Loucy (cell line): ENCODE data around the gene C11orf42.

ENCODE experiments used
- H2AFZ ChIP-seq: fragments of 200-600 bp; sonication (generic); 2 replicates; pipeline ENCODE4 v1.6.0; 2016; ENCODE audit warnings: antibody characterized with exemption, mild to moderate bottlenecking, low read length, moderate library complexity
- H3F3A ChIP-seq: fragments of 200-600 bp; 2 replicates; pipeline ENCODE4 v1.6.0; 2016; ENCODE audit warnings: antibody characterized with exemption, low read depth, mild to moderate bottlenecking
- H3K27me3 ChIP-seq: fragments of 200-600 bp; sonication (generic); 2 replicates; pipeline ENCODE4 v1.6.1; 2014; ENCODE audit warnings: low read length, mild to moderate bottlenecking; ENCODE audit not compliant: insufficient read depth, poor library complexity, severe bottlenecking
- H3K36me3 ChIP-seq: fragments of 200-600 bp; sonication (generic); 2 replicates; pipeline ENCODE4 v1.6.1; 2016; ENCODE audit warnings: low read length; ENCODE audit not compliant: insufficient read depth
- H3K4me1 ChIP-seq: fragments of 200-600 bp; sonication (generic); 2 replicates; pipeline ENCODE4 v1.5.1; 2014; ENCODE audit warnings: low read length, mild to moderate bottlenecking; ENCODE audit not compliant: insufficient read depth, poor library complexity, severe bottlenecking
- H3K4me2 ChIP-seq: fragments of 200-600 bp; sonication (generic); 2 replicates; pipeline ENCODE4 v1.6.0; 2014; ENCODE audit warnings: antibody characterized with exemption, low read length, low read depth, mild to moderate bottlenecking; ENCODE audit not compliant: poor library complexity, severe bottlenecking
- H3K4me3 ChIP-seq: fragments of 200-600 bp; sonication (generic); 2 replicates; pipeline ENCODE4 v1.5.1; 2014; ENCODE audit warnings: low read length, mild to moderate bottlenecking, mixed read lengths; ENCODE audit not compliant: poor library complexity, severe bottlenecking
- H3K79me2 ChIP-seq: fragments of 200-600 bp; sonication (generic); 2 replicates; pipeline ENCODE4 v1.6.1; 2014; ENCODE audit warnings: low read length; ENCODE audit not compliant: insufficient read depth
- H3K9ac ChIP-seq: fragments of 200-600 bp; sonication (generic); 2 replicates; pipeline ENCODE4 v1.6.0; 2014; ENCODE audit warnings: mild to moderate bottlenecking, low read depth, low read length, moderate library complexity; ENCODE audit not compliant: poor library complexity, severe bottlenecking
- H3K9me2 ChIP-seq: fragments of 200-600 bp; sonication (generic); replicated peaks from 2 replicates; pipeline ENCODE4 v1.6.1; 2016; ENCODE audit warnings: low read depth, low read length, mixed read lengths
- H3K9me3 ChIP-seq: fragments of 200-600 bp; sonication (generic); 2 replicates; pipeline ENCODE4 v1.6.1; 2014; ENCODE audit warnings: mild to moderate bottlenecking, antibody characterized with exemption, low read length, low read depth; ENCODE audit not compliant: insufficient read depth
- H4K20me1 ChIP-seq: fragments of 200-600 bp; sonication (generic); 2 replicates; pipeline ENCODE4 v1.6.0; 2014; ENCODE audit warnings: antibody characterized with exemption, low read length, mild to moderate bottlenecking; ENCODE audit not compliant: insufficient read depth, poor library complexity, severe bottlenecking
- EZH2phosphoT487 ChIP-seq: fragments of 200-600 bp; IDR thresholded peaks from 2 replicates; pipeline ENCODE4 v1.6.1; 2018; ENCODE audit warnings: antibody characterized with exemption, mild to moderate bottlenecking, moderate library complexity, borderline replicate concordance
- TF ChIP-seq, protein P1 (sequence below): fragments of 200-600 bp; sonication (generic); conservative IDR thresholded peaks from 2 replicates; pipeline ENCODE4 v1.5.1; 2014; ENCODE audit warnings: mild to moderate bottlenecking, antibody characterized with exemption, low read length

The C11orf42 gene

DNA sequence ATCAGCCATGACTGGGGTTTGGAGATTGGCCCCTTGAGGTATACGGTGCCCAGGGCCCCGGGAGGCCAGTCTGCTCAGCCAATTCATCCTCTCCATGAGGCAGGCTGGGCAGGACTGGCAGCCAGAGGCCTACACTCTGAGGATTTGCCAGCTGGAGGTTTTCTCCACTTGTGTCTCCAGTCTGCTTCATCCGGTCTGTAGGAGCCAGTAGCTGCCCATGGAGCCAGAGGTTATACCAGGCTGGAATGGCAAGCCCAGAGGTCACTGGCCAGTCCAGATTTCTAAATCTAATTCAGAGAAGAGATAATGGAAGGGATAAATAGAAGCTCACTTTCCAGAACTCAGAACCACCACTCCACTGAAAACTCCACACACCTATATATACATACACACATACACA, 19.1 kb downstream of the C11orf42 start:
- Histone ChIP-seq H3K79me2 (peaks cover 29% of the 10 kb centered on the region), H3K4me1 (peaks cover 23% of the 10 kb centered on the region), H3K4me2 (no peak overlapping the region), H3K9me2 (no peaks in the 10 kb centered on the region), H3K9me3 (no peaks in the 10 kb centered on the region), H3K9ac (no peak overlapping the region), H4K20me1 (no peaks in the 10 kb centered on the region), H2AFZ (no peak overlapping the region), H3F3A (no peaks in the 10 kb centered on the region), H3K27me3 (no peaks in the 10 kb centered on the region), H3K4me3 (no peak overlapping the region), H3K36me3 (peaks cover 42% of the 10 kb centered on the region)
- no peak for TF ChIP-seq EZH2phosphoT487
- TF ChIP-seq, protein P1, sequence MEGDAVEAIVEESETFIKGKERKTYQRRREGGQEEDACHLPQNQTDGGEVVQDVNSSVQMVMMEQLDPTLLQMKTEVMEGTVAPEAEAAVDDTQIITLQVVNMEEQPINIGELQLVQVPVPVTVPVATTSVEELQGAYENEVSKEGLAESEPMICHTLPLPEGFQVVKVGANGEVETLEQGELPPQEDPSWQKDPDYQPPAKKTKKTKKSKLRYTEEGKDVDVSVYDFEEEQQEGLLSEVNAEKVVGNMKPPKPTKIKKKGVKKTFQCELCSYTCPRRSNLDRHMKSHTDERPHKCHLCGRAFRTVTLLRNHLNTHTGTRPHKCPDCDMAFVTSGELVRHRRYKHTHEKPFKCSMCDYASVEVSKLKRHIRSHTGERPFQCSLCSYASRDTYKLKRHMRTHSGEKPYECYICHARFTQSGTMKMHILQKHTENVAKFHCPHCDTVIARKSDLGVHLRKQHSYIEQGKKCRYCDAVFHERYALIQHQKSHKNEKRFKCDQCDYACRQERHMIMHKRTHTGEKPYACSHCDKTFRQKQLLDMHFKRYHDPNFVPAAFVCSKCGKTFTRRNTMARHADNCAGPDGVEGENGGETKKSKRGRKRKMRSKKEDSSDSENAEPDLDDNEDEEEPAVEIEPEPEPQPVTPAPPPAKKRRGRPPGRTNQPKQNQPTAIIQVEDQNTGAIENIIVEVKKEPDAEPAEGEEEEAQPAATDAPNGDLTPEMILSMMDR = no peak

- peaks cover 5% of the 10 kb centered on the region for H4K20me1 ChIP-seq
- no peaks in the 10 kb centered on the region for H3K27me3 ChIP-seq
- TF ChIP-seq, protein P1 = no peak
- TF ChIP-seq EZH2phosphoT487 = no peak
- H3K36me3 ChIP-seq = peaks cover 36% of the 10 kb centered on the region
- H3K9me3 ChIP-seq = no peaks in the 10 kb centered on the region
- H3F3A ChIP-seq = no peaks in the 10 kb centered on the region
- no peak overlapping the region for H2AFZ ChIP-seq
- peaks cover 35% of the 10 kb centered on the region for H3K79me2 ChIP-seq
- H3K9ac ChIP-seq = no peak overlapping the region
- H3K9me2 ChIP-seq = no peaks in the 10 kb centered on the region
- peaks cover 29% of the 10 kb centered on the region for H3K4me1 ChIP-seq
- H3K4me3 ChIP-seq = no peak overlapping the region
- no peak overlapping the region for H3K4me2 ChIP-seq
Measured at GRCh38 chr11:6225024-6225423, 19.7 kb downstream of the C11orf42 start.

- Histone ChIP-seq H3K79me2 (peaks cover 41% of the 10 kb centered on the region), H3F3A (no peaks in the 10 kb centered on the region), H3K4me3 (no peak overlapping the region), H2AFZ (no peak overlapping the region), H3K9me2 (no peaks in the 10 kb centered on the region), H3K4me1 (peaks cover 38% of the 10 kb centered on the region), H3K27me3 (no peaks in the 10 kb centered on the region), H3K36me3 (peaks cover 27% of the 10 kb centered on the region; the same call in 1 of the 2 replicates), H4K20me1 (peaks cover 11% of the 10 kb centered on the region), H3K9me3 (no peaks in the 10 kb centered on the region), H3K9ac (no peak overlapping the region), H3K4me2 (no peak overlapping the region)
- TF ChIP-seq, protein P1 = no peak
- TF ChIP-seq EZH2phosphoT487 = no peak
Measured at GRCh38 chr11:6225896-6226295, 20.5 kb downstream of the C11orf42 start.
